Left cardiac atrium (tissue), 4 donors: Measurements from ENCODE around the gene KIAA0232. TPM values are rescaled to one million over a fixed set of nuclear protein-coding genes. Genes with fewer than 3 reads are reported as not detected.
A peak's percentile ranks its signal among the peaks of the same experiment; 100 is the strongest.
"Not testable (repeated sequence)": the region's sequence is repeated elsewhere in the genome, so short reads cannot be mapped to it uniquely, and the experiment has no call there.

Experiments
- ATAC-seq, 2 donors: fragments of 200-7000 bp; cut with Tn5 transposase; one replicate each; pipeline ENCODE4 v1.9.1; 2020; ENCODE audit warnings: mild to moderate bottlenecking in 2 of 2, moderate library complexity in 2 of 2
- DNase-seq: peaks from one replicate; pipeline ENCODE4 v3.0.0-alpha.2; 2020
- intact Hi-C, 2 donors: fragments of 100-400 bp; cut with DNase I; formaldehyde crosslinking; loops; one replicate each; pipeline versions ENCODE4 v1.14.1 to v1.15.1; 2022 to 2023
- total RNA-seq, 2 donors: library from RNA; stranded (reverse); fragmentation: NEBNext Ultra II Directional; extraction: Animal tissue kit (Norgen Biotek cat#: 25700); gene quantifications; one replicate each; pipeline ENCODE4 v1.2.1, GENCODE V29; 2021
- donor health status: DM: no; HTN: yes; CAD: no.
- donor health status: DM: no; HTN: yes; CAD: no; lungs with severe emphysema.
- donor health status: DM: yes; HTN: yes; CAD: no.
- donor health status: Dilated cardiomyopathy.

The KIAA0232 gene
- total RNA-seq, 2 donors from 2014 or later: 52.9 to 59.2 TPM

- no peak for DNase-seq
- ATAC-seq: no peak
- intact Hi-C loops: no loop called here
These were observed 27.9 kb upstream of the KIAA0232 start for GRCh38 chr4:6754481-6755087.

- DNase-seq: no peak
- intact Hi-C loops: no loop called here
- ATAC-seq: no peak
These were observed 27.3 kb upstream of the KIAA0232 start for GRCh38 chr4:6755088-6755753.

GRCh38 chr4:6756345-6756744 lies 26.2 kb upstream of the KIAA0232 start:
- not testable (repeated sequence) for ATAC-seq

GRCh38 chr4:6758728-6759127 lies 23.8 kb upstream of the KIAA0232 start:
- no peak for DNase-seq
- intact Hi-C loops: no loop called here
- no peak for ATAC-seq

More at GRCh38 chr4:6756345-6756744, 26.2 kb upstream of the KIAA0232 start:
- intact Hi-C loops, DNase-seq: not testable (repeated sequence)

- intact Hi-C loops: no loop called here
- no peak for ATAC-seq
- DNase-seq: no peak
These were observed 21.7 kb upstream of the KIAA0232 start for GRCh38 chr4:6760865-6761264.

- DNase-seq (no peak), ATAC-seq (no peak)
- intact Hi-C loops: no loop called here
These were observed 20.6 kb upstream of the KIAA0232 start for GRCh38 chr4:6761649-6762615.

GRCh38 chr4:6763330-6763851 lies 19.1 kb upstream of the KIAA0232 start:
- no peak for ATAC-seq
- intact Hi-C loops: no loop called here
- DNase-seq: no peak

- no peak for DNase-seq
- intact Hi-C loops: no loop called here
- no peak for ATAC-seq
These were observed 17.4 kb upstream of the KIAA0232 start for GRCh38 chr4:6764976-6765620.

GRCh38 chr4:6765703-6766102 lies 16.8 kb upstream of the KIAA0232 start:
- no peak for DNase-seq
- no peak for ATAC-seq
- intact Hi-C loops: no loop called here

GRCh38 chr4:6767386-6767747 lies 15.2 kb upstream of the KIAA0232 start:
- intact Hi-C loops: no loop called here
- DNase-seq (no peak), ATAC-seq (no peak)

- no peak for ATAC-seq
- intact Hi-C loops: no loop called here
These were observed 14.6 kb upstream of the KIAA0232 start for GRCh38 chr4:6767748-6768538.

GRCh38 chr4:6768539-6768905 lies 14.0 kb upstream of the KIAA0232 start:
- intact Hi-C loops: no loop called here
- no peak for DNase-seq
- ATAC-seq: peak in 1 of 2 donors; percentile 68

More at GRCh38 chr4:6767748-6768538, 14.6 kb upstream of the KIAA0232 start:
- DNase-seq: no peak

- ATAC-seq (no peak), DNase-seq (no peak)
- intact Hi-C loops: no loop called here
These were observed 13.1 kb upstream of the KIAA0232 start for GRCh38 chr4:6769233-6769988.

GRCh38 chr4:6769989-6770420 lies 12.5 kb upstream of the KIAA0232 start:
- intact Hi-C loops: no loop called here
- DNase-seq: no peak
- no peak for ATAC-seq

GRCh38 chr4:6770581-6771228 lies 11.8 kb upstream of the KIAA0232 start:
- no peak for ATAC-seq
- no peak for DNase-seq
- intact Hi-C loops: no loop called here

- ATAC-seq: peak; percentile 90 to 92
- intact Hi-C loops: no loop called here
- DNase-seq: peak; percentile 66
These were observed 11.3 kb upstream of the KIAA0232 start for GRCh38 chr4:6771229-6771671.

GRCh38 chr4:6772223-6772928 lies 10.2 kb upstream of the KIAA0232 start:
- DNase-seq (no peak), ATAC-seq (no peak)
- intact Hi-C loops: no loop called here
